Adipocyte (in vitro differentiated cells): Measurements from ENCODE around the gene PIK3CB.
"Not testable (repeated sequence)": the region's sequence is repeated elsewhere in the genome, so short reads cannot be mapped to it uniquely, and the experiment has no call there.

Source experiments
- DNase-seq: peaks from one replicate; pipeline ENCODE4 v3.0.0-alpha.2; 2015; ENCODE audit warnings: low read depth
- H3K27me3 ChIP-seq: replicated peaks from 2 replicates; pipeline ENCODE4 v1.7.0; 2013; ENCODE audit warnings: mild to moderate bottlenecking, low read length, moderate library complexity; ENCODE audit not compliant: control insufficient read depth, insufficient read depth
- H3K36me3 ChIP-seq: 2 replicates; pipeline ENCODE4 v1.7.0; 2013; ENCODE audit warnings: low read length, mild to moderate bottlenecking, moderate library complexity; ENCODE audit not compliant: control insufficient read depth, insufficient read depth, severe bottlenecking
- H3K4me1 ChIP-seq: 2 replicates; pipeline ENCODE4 v1.7.0; 2013; ENCODE audit warnings: mild to moderate bottlenecking, low read length, moderate library complexity; ENCODE audit not compliant: control insufficient read depth, insufficient read depth
- H3K4me3 ChIP-seq: 2 replicates; pipeline ENCODE4 v1.7.0; 2013; ENCODE audit warnings: mild to moderate bottlenecking, low read length, moderate library complexity
- H3K9ac ChIP-seq: 2 replicates; pipeline ENCODE4 v1.7.0; 2013; ENCODE audit warnings: mild to moderate bottlenecking, low read length, moderate library complexity
- H3K9me3 ChIP-seq: 2 replicates; pipeline ENCODE4 v1.7.0; 2013; ENCODE audit warnings: mild to moderate bottlenecking, low read length, moderate library complexity; ENCODE audit not compliant: control insufficient read depth

The PIK3CB gene

DNA sequence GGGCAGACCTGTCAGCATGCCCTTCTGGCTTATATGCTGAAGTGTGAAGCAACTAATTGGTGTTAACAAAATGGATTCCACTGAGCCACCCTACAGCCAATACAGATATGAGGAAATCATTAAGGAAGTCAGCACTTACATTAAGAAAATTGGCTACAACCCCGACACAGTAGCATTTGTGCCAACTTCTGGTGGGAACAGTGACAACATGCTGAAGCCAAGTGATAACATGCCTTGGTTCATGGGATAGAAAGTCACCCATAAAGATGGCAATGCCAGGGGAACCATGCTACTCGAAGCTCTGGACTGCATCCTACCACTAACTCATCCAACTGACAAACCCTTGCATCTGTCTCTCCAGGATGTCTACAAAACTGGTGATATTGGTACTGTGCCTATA is 9.4 kb downstream of the PIK3CB start:
- Histone ChIP-seq H3K27me3 (no peaks in the 10 kb centered on the region), H3K9me3 (no peaks in the 10 kb centered on the region), H3K4me3 (no peak overlapping the region), H3K36me3 (no peaks in the 10 kb centered on the region), H3K9ac (no peak overlapping the region), H3K4me1 (no peaks in the 10 kb centered on the region)
- no peak for DNase-seq

DNA sequence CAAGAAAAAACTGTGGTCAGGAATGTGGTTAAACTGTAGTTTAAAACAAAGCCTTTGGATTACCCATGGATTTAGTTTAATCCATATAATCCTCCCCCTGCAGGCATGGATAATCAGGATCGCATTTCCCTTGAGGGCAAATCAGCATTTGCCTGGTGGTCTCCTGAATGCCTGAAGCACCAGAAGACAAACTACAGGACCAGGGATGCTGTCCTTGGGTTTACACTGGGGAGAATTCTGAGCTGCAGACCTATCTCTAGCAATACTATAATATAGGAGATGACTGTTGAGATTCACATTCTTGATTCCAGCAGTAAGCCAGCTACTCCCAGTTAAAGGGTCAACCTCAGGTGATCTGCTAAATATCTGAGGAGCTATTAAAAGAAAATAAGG is 10.6 kb downstream of the PIK3CB start:
- no peaks in the 10 kb centered on the region for H3K27me3 ChIP-seq
- no peaks in the 10 kb centered on the region for H3K9me3 ChIP-seq
- H3K36me3 ChIP-seq = no peaks in the 10 kb centered on the region
- no peak overlapping the region for H3K9ac ChIP-seq
- H3K4me3 ChIP-seq = no peak overlapping the region
- H3K4me1 ChIP-seq = no peaks in the 10 kb centered on the region
- no peak for DNase-seq

DNA sequence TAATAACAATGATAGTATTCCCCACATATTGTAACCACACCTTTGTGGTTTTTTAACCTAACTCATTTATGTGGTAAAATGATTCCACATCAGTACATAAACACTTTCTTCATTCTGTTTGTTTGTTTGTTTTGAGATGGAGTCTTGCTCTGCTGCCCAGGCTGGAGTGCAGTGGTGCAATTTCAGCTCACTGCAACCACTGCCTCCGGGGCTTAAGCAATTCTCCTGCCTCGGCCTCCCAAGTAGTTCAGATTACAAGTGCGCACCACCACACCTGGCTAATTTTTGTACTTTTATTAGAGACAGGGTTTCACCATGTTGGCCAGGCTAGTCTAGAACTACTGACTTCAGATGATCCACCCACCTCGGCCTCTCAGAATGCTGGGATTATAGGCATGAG is 14.3 kb downstream of the PIK3CB start:
- H3K36me3 ChIP-seq, H3K4me1 ChIP-seq, H3K27me3 ChIP-seq, H3K9ac ChIP-seq, H3K9me3 ChIP-seq, H3K4me3 ChIP-seq, DNase-seq: not testable (repeated sequence)

DNA sequence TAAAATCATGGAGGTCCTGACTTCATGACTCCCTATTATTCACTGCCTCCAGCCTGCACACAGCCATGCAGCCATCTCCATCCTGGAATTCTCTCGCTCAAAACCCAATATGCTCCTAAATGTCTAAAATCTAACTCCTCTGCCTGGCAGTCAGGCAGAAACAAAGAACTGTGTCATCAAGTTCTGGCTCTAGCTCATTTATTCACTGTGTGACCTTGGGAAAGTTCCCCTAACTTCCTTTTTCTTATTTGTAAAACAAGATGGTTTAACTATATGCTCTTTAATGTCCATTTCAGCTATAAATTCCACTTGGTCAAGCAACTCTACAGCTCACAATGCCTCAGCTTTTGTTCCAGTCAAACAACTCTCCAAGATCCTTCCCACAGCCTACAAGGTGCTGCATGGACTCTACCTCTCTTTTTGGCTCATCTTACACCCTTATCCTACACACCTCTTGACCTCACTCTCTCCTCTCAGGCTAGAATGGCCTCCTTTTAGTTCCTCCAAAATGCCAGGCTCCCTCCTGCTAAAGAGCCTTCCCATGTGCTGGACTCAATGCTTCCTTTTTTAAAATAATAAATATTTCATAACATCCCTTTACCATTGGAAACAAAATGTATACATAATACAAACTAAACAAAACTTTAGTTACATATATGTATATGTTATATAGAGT is 16.4 kb downstream of the PIK3CB start:
- no peak overlapping the region for H3K9ac ChIP-seq
- no peaks in the 10 kb centered on the region for H3K9me3 ChIP-seq
- H3K27me3 ChIP-seq = no peaks in the 10 kb centered on the region
- H3K4me3 ChIP-seq = no peak overlapping the region
- H3K4me1 ChIP-seq = no peaks in the 10 kb centered on the region
- no peaks in the 10 kb centered on the region for H3K36me3 ChIP-seq
- no peak for DNase-seq

DNA sequence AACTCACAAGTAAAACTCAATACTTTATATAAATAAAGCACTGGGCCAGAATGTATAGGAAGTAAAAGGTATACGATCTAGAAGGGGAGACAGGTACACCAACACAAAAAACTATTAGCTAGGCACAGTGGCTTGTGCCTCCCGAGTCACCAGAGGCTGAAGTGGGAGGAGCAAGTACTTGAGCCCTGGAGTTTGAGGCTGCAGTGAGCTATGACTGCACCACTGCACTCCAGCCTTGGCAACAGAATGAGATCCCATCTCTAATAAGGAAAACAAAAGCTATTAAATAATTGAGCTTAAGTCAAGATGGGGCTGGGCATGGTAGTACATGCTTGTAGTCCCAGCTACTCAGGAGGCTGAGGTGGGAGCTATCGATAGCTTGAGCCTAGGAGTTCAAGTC is 17.0 kb downstream of the PIK3CB start:
- DNase-seq = no peak
- Histone ChIP-seq H3K4me1 (no peaks in the 10 kb centered on the region), H3K9me3 (no peaks in the 10 kb centered on the region), H3K9ac (no peak overlapping the region), H3K4me3 (no peak overlapping the region), H3K27me3 (no peaks in the 10 kb centered on the region), H3K36me3 (no peaks in the 10 kb centered on the region)

GRCh38 chr3:138812806-138813205 is 21.9 kb downstream of the PIK3CB start:
- no peak overlapping the region for H3K9ac ChIP-seq
- H3K27me3 ChIP-seq = no peaks in the 10 kb centered on the region
- H3K4me3 ChIP-seq = no peak overlapping the region
- peak; percentile 11 for DNase-seq
- no peaks in the 10 kb centered on the region for H3K9me3 ChIP-seq
- H3K36me3 ChIP-seq = no peaks in the 10 kb centered on the region
- no peaks in the 10 kb centered on the region for H3K4me1 ChIP-seq

- no peak for DNase-seq
- Histone ChIP-seq H3K36me3 (no peaks in the 10 kb centered on the region), H3K4me1 (no peaks in the 10 kb centered on the region), H3K27me3 (no peaks in the 10 kb centered on the region), H3K9ac (no peak overlapping the region), H3K9me3 (no peaks in the 10 kb centered on the region), H3K4me3 (no peak overlapping the region)
Measured at GRCh38 chr3:138809500-138810256, 25.1 kb downstream of the PIK3CB start.

DNA sequence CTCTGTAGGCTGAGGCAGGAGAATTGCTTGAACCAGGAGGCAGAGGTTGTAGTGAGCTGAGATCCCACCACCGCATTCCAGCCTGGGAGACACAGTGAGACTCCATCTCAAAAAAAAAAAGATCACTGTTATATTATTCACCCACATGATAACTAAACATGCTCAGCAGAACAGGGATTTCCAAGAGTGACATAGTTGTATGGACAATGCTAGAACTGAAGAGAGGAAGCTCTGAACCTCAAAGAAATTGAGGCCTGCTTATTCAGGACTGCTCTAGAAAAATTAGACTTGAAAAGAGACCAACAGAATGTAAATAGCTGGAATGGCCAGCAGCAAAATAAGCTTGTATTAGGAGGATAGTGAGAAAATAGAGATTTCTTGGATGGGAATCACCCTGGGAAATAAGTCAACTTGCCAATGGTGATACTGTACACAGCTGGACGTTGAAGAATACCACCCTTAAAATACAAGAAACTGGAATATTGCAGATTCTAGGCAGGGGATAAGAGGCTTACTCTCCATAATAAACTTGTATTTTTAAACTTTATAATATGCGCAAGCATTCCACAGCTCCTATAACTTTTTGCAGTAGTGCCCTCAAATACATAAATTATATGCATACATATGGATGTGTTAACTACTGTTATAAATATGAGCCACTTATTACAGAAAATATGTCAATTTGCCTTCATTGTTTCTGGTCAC is 28.2 kb downstream of the PIK3CB start:
- Histone ChIP-seq H3K4me1 (no peaks in the 10 kb centered on the region), H3K36me3 (no peaks in the 10 kb centered on the region), H3K4me3 (no peak overlapping the region), H3K27me3 (no peaks in the 10 kb centered on the region), H3K9ac (no peak overlapping the region), H3K9me3 (no peaks in the 10 kb centered on the region)
- no peak for DNase-seq

GRCh38 chr3:138803006-138803653 is 31.6 kb downstream of the PIK3CB start:
- DNase-seq = no peak
- no peaks in the 10 kb centered on the region for H3K4me1 ChIP-seq
- no peaks in the 10 kb centered on the region for H3K36me3 ChIP-seq
- H3K9ac ChIP-seq = no peak overlapping the region
- no peak overlapping the region for H3K4me3 ChIP-seq
- H3K9me3 ChIP-seq = no peaks in the 10 kb centered on the region
- no peaks in the 10 kb centered on the region for H3K27me3 ChIP-seq

- H3K4me3 ChIP-seq, DNase-seq, H3K9ac ChIP-seq, H3K27me3 ChIP-seq, H3K4me1 ChIP-seq, H3K36me3 ChIP-seq, H3K9me3 ChIP-seq: not testable (repeated sequence)
Measured at GRCh38 chr3:138802223-138802622, 32.5 kb downstream of the PIK3CB start.

DNA sequence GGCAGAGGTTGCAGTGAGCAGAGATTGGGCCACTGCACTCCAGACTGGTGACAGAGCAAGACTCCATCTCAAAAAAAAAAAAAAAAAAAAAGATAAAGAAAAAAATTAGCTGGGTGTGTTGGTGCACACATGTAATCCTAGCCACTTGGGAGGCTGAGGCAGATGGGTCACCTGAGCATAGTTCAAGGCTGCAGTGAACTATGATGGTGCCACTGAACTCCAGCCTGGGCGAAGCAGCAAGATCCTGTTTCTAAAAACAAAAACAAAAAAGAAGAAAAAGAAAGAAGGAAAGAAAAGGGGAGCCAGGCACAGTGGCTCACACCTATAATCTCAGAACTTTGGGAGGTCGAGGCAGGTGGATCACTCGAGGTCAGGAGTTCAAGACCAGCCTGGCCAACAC is 32.9 kb downstream of the PIK3CB start:
- DNase-seq = no peak
- Histone ChIP-seq H3K27me3 (no peaks in the 10 kb centered on the region), H3K4me3 (no peak overlapping the region), H3K9ac (no peak overlapping the region), H3K9me3 (no peaks in the 10 kb centered on the region), H3K4me1 (no peaks in the 10 kb centered on the region), H3K36me3 (no peaks in the 10 kb centered on the region)
